ENCODE results near the gene ELOA2.
"Not testable (repeated sequence)": the region's sequence is repeated elsewhere in the genome, so short reads cannot be mapped to it uniquely, and the experiment has no call there.

Gene ELOA2

GRCh38 chr18:47035156-47035671, at the start of gene ELOA2:
Gene ELOA2, minus strand, starts transcription at chr18:47035621. Its CDS starts 357 bp downstream, at chr18:47035264.
- no peak for DNase-seq (ENCODE audit: low read depth in 2 of 2)

GRCh38 chr18:47081578-47081977, 46.2 kb upstream of the ELOA2 start:
- no peak for DNase-seq (ENCODE audit: low read depth in 2 of 2)

GRCh38 chr18:47080872-47081271, 45.5 kb upstream of the ELOA2 start:
- DNase-seq (ENCODE audit: low read depth in 2 of 2) = no peak

- no peak for DNase-seq (ENCODE audit: low read depth in 2 of 2)
Measured at GRCh38 chr18:47077111-47077510, 41.7 kb upstream of the ELOA2 start.

GRCh38 chr18:47075098-47075883, 39.9 kb upstream of the ELOA2 start:
- no peak for DNase-seq (ENCODE audit: low read depth in 2 of 2)

GRCh38 chr18:47067648-47068047, 32.2 kb upstream of the ELOA2 start:
- no peak for DNase-seq (ENCODE audit: low read depth in 2 of 2)

- DNase-seq (ENCODE audit: low read depth in 2 of 2) = no peak
Measured at GRCh38 chr18:47063096-47063495, 27.7 kb upstream of the ELOA2 start.

GRCh38 chr18:47062471-47062870, 27.1 kb upstream of the ELOA2 start:
- DNase-seq (ENCODE audit: low read depth in 2 of 2) = no peak

- no peak for DNase-seq (ENCODE audit: low read depth in 2 of 2)
Measured at GRCh38 chr18:47054369-47054768, 18.9 kb upstream of the ELOA2 start.

GRCh38 chr18:47050468-47050867, 15.0 kb upstream of the ELOA2 start:
- no peak for DNase-seq (ENCODE audit: low read depth in 2 of 2)

GRCh38 chr18:47040982-47041381, 5.6 kb upstream of the ELOA2 start:
- no peak for DNase-seq (ENCODE audit: low read depth in 2 of 2)

- no peak for DNase-seq (ENCODE audit: low read depth in 2 of 2)
Measured at GRCh38 chr18:47036927-47037578, 1.6 kb upstream of the ELOA2 start.

- no peak for DNase-seq (ENCODE audit: low read depth in 2 of 2)
Measured at GRCh38 chr18:47036298-47036874, 965 bp upstream of the ELOA2 start.

GRCh38 chr18:47034591-47034990, 830 bp downstream of the ELOA2 start:
- DNase-seq (ENCODE audit: low read depth in 2 of 2) = not testable (repeated sequence)

- no peak for DNase-seq (ENCODE audit: low read depth in 2 of 2)
Measured at GRCh38 chr18:47032945-47033344, 2.5 kb downstream of the ELOA2 start.

GRCh38 chr18:47030887-47031286, 4.5 kb downstream of the ELOA2 start:
- DNase-seq (ENCODE audit: low read depth in 2 of 2) = not testable (repeated sequence)

GRCh38 chr18:47029684-47030353, 5.6 kb downstream of the ELOA2 start:
- not testable (repeated sequence) for DNase-seq (ENCODE audit: low read depth in 2 of 2)

- DNase-seq (ENCODE audit: low read depth in 2 of 2) = not testable (repeated sequence)
Measured at GRCh38 chr18:47028738-47029137, 6.7 kb downstream of the ELOA2 start.

- DNase-seq (ENCODE audit: low read depth in 2 of 2) = not testable (repeated sequence)
Measured at GRCh38 chr18:47025557-47026174, 9.8 kb downstream of the ELOA2 start.

GRCh38 chr18:47023769-47024465, 11.5 kb downstream of the ELOA2 start:
- DNase-seq (ENCODE audit: low read depth in 2 of 2) = not testable (repeated sequence)

- DNase-seq (ENCODE audit: low read depth in 2 of 2) = not testable (repeated sequence)
Measured at GRCh38 chr18:47022821-47023220, 12.6 kb downstream of the ELOA2 start.

Data from stimulated activated CD8-positive, alpha-beta memory T cell treated with anti-CD3 and anti-CD28 coated beads, Interleukin-2, amount 100 ng/mL, for 48 hours (primary cell).